HS-5 (cell line): ENCODE data around the gene IL36G.
"Not testable (repeated sequence)": the region's sequence is repeated elsewhere in the genome, so short reads cannot be mapped to it uniquely, and the experiment has no call there.

Experiments used
- DNase-seq: peaks from one replicate; pipeline ENCODE4 v3.0.0-alpha.2; 2012; ENCODE audit warnings: low read depth

IL36G gene

GRCh38 chr2:112977559-112978056 lies at the start of gene IL36G:
Gene IL36G, plus strand, starts transcription at chr2:112978006. Its CDS starts 633 bp downstream, at chr2:112978639.
- no peak for DNase-seq

GRCh38 chr2:112933261-112933660 lies 44.5 kb upstream of the IL36G start:
- DNase-seq = no peak

- DNase-seq = not testable (repeated sequence)
These were observed 43.7 kb upstream of the IL36G start for GRCh38 chr2:112934117-112934516.

- no peak for DNase-seq
These were observed 40.9 kb upstream of the IL36G start for GRCh38 chr2:112936927-112937232.

GRCh38 chr2:112938904-112939303 lies 38.9 kb upstream of the IL36G start:
- no peak for DNase-seq

GRCh38 chr2:112939425-112939824 lies 38.4 kb upstream of the IL36G start:
- DNase-seq = no peak

- DNase-seq = no peak
These were observed 36.8 kb upstream of the IL36G start for GRCh38 chr2:112940859-112941625.

- peak; percentile 48 for DNase-seq
These were observed 35.8 kb upstream of the IL36G start for GRCh38 chr2:112941753-112942653.

GRCh38 chr2:112942654-112943002 lies 35.2 kb upstream of the IL36G start:
- DNase-seq = no peak

GRCh38 chr2:112944971-112945370 lies 32.8 kb upstream of the IL36G start:
- no peak for DNase-seq

- DNase-seq = no peak
These were observed 31.7 kb upstream of the IL36G start for GRCh38 chr2:112946086-112946485.

GRCh38 chr2:112947374-112947773 lies 30.4 kb upstream of the IL36G start:
- DNase-seq = no peak

GRCh38 chr2:112949456-112949855 lies 28.4 kb upstream of the IL36G start:
- no peak for DNase-seq

GRCh38 chr2:112954364-112954763 lies 23.4 kb upstream of the IL36G start:
- DNase-seq = no peak

GRCh38 chr2:112957511-112957910 lies 20.3 kb upstream of the IL36G start:
- DNase-seq = no peak

GRCh38 chr2:112958428-112959108 lies 19.2 kb upstream of the IL36G start:
- DNase-seq = peak; percentile 42

- DNase-seq = no peak
These were observed 18.5 kb upstream of the IL36G start for GRCh38 chr2:112959109-112959812.

GRCh38 chr2:112960230-112960825 lies 17.5 kb upstream of the IL36G start:
- no peak for DNase-seq

GRCh38 chr2:112962308-112963175 lies 15.3 kb upstream of the IL36G start:
- DNase-seq = no peak

- DNase-seq = no peak
These were observed 10.8 kb upstream of the IL36G start for GRCh38 chr2:112967023-112967422.
